Activated naive CD8-positive, alpha-beta T cell treated with anti-CD3 and anti-CD28 coated beads, Interleukin-2, amount 50 U/mL, for 24 hours (primary cell): ENCODE measurements around the gene TBL3.
A peak's percentile ranks its signal among the peaks of the same experiment; 100 is the strongest.
"Not testable (repeated sequence)": the region's sequence is repeated elsewhere in the genome, so short reads cannot be mapped to it uniquely, and the experiment has no call there.

Source experiments
- ATAC-seq: fragments of 150-1000 bp; cut with Tn5 transposase; one replicate; pipeline ENCODE4 v1.10.0; 2021
- DNase-seq: peaks from one replicate; pipeline ENCODE4 v3.0.0; 2021
- H3K27ac Mint-ChIP-seq: one replicate; pipeline ENCODE4 v1.8.0; 2021; ENCODE audit warnings: mild to moderate bottlenecking, mixed read lengths
- H3K27me3 Mint-ChIP-seq: one replicate; pipeline ENCODE4 v1.8.0; 2021; ENCODE audit warnings: mixed read lengths
- H3K36me3 Mint-ChIP-seq: one replicate; pipeline ENCODE4 v1.8.0; 2021; ENCODE audit warnings: low read depth, mixed read lengths
- H3K4me1 Mint-ChIP-seq: one replicate; pipeline ENCODE4 v1.8.0; 2021; ENCODE audit warnings: mixed read lengths
- H3K4me3 Mint-ChIP-seq: one replicate; pipeline ENCODE4 v1.8.0; 2021; ENCODE audit warnings: mild to moderate bottlenecking, moderate library complexity, mixed read lengths
- H3K9me3 Mint-ChIP-seq: one replicate; pipeline ENCODE4 v1.8.0; 2021; ENCODE audit warnings: mixed read lengths

TBL3 gene

DNA sequence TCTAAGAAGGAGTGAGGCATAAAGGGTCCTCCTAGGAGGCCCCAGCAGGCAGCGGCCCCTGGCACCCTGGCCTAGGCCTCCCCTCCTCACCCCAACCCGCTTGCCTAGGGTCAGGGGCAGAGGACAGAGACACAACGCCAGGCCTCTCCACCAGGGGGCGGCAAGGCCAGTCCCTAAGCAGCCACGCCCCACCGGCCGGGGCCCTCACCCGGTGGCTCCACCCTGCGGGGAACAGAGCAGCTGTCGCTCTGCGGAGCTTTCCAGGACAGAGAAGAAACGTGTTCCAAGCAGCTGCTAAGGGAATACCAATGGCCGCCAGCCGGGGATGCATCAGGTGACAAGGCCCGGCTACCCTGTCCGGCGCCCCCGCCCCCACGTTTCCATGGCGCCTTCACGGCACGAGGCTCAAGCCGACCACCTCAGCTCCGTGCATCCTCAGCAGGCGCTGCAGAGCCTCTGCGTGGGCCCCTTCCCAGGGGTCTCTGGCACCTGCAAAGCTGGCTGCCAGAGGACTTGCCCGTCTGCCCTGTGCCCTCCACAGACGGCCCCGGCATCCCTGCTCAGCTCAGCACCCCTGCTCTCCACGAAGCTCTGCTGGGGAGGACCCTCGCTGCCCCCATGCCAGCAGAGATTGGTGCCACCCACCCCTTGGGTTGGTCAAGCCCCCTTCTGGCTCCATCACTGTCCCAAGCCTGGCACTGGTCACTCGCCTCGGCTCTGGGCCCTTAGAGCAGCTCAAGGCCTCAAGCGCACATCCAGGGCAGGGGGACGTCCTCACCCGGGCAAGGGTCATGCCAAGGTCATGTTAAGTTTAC lies 32.2 kb downstream of the TBL3 start:
- DNase-seq (peak; percentile 91), ATAC-seq (peak; percentile 87)
- Mint-ChIP-seq H3K4me1 (peaks cover 38% of the 10 kb centered on the region), H3K9me3 (no peaks in the 10 kb centered on the region), H3K4me3 (no peak overlapping the region), H3K27me3 (no peaks in the 10 kb centered on the region), H3K27ac (no peak overlapping the region), H3K36me3 (peaks cover 25% of the 10 kb centered on the region)

DNA sequence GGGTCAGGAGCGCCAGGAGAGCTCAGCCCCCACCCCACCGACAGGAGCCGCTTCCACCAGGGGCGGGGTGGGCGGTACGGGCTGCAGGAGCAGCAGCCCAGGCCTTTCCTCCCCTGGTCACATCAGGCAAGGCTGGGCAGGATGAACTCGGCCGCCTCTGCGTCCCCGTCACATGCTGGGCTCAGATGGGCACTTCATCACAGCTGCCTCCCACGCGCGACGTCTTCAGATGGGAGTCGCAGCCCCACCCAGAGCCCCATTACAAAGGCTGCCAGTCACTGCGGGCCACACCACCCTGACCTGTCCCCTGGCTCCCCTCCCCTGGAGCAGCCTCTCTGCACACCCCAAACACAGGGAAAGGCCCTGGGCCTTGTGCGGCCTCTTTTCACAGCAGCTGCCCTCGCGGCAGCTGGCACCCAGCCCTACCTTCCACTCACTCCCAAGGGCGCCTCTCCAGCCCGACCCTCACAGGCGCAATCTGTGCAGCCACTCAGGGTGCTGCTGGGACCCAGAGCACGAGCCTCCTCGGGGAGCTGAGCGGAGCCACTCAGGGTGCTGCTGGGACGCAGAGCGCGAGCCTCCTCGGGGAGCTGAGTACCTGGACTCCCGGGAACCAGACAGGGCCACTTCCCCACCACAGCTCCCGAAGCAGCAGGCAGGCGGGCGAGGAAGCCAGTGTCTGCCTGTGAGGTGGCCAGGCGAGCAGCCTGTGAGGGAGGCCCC lies 33.1 kb downstream of the TBL3 start:
- Mint-ChIP-seq H3K36me3 (peaks cover 25% of the 10 kb centered on the region), H3K9me3 (no peaks in the 10 kb centered on the region), H3K27me3 (no peaks in the 10 kb centered on the region), H3K4me1 (peaks cover 38% of the 10 kb centered on the region), H3K27ac (no peak overlapping the region), H3K4me3 (no peak overlapping the region)
- no peak for DNase-seq
- no peak for ATAC-seq

DNA sequence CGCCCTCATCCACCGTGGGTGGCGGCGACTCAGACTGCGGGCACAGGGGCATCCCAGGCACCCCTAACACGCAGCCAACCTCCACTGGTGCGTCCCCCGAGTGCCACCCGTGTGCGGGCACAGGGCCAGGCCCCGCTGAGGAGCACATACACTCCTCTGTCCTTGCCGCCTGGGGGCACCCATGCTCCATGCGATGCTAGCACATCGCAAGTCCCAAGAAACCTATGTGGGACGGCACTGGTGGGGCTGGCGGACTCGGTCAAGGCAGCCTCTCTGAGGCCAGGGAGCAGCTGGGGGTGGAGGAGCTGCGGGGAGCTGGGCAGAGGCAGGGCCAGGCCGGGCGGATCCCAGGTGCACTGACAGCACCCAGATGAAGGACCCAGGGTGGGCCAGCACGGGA lies 33.8 kb downstream of the TBL3 start:
- H3K4me1 Mint-ChIP-seq: peaks cover 43% of the 10 kb centered on the region
- no peaks in the 10 kb centered on the region for H3K9me3 Mint-ChIP-seq
- no peak for ATAC-seq
- H3K27ac Mint-ChIP-seq: no peak overlapping the region
- no peak overlapping the region for H3K4me3 Mint-ChIP-seq
- no peaks in the 10 kb centered on the region for H3K27me3 Mint-ChIP-seq
- DNase-seq: no peak
- peaks cover 29% of the 10 kb centered on the region for H3K36me3 Mint-ChIP-seq

DNA sequence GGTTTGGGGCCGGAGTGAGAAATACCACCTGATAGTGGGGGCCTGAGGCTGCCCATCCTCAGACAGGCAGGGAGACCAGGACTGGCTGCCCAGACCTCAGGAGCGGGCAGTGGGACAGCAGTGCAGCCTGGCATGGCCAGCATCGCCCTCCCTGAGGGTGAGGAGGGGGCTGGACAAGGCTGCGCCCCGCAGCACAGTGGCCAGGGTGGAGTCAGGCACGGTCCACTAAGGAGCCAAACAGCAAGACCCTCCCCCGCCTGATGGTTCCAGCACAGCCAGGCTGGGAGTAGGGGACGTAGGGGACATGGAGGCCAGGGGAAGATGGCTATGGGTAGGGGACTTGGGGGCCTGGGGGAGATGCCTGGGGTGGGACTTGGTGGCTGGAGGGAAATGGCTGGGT lies 34.5 kb downstream of the TBL3 start:
- peaks cover 45% of the 10 kb centered on the region for H3K4me1 Mint-ChIP-seq
- peaks cover 26% of the 10 kb centered on the region for H3K36me3 Mint-ChIP-seq
- no peak for DNase-seq
- no peaks in the 10 kb centered on the region for H3K27me3 Mint-ChIP-seq
- peak overlapping the region; percentile 62 for H3K27ac Mint-ChIP-seq
- no peaks in the 10 kb centered on the region for H3K9me3 Mint-ChIP-seq
- peak overlapping the region; percentile 45 for H3K4me3 Mint-ChIP-seq
- no peak for ATAC-seq

DNA sequence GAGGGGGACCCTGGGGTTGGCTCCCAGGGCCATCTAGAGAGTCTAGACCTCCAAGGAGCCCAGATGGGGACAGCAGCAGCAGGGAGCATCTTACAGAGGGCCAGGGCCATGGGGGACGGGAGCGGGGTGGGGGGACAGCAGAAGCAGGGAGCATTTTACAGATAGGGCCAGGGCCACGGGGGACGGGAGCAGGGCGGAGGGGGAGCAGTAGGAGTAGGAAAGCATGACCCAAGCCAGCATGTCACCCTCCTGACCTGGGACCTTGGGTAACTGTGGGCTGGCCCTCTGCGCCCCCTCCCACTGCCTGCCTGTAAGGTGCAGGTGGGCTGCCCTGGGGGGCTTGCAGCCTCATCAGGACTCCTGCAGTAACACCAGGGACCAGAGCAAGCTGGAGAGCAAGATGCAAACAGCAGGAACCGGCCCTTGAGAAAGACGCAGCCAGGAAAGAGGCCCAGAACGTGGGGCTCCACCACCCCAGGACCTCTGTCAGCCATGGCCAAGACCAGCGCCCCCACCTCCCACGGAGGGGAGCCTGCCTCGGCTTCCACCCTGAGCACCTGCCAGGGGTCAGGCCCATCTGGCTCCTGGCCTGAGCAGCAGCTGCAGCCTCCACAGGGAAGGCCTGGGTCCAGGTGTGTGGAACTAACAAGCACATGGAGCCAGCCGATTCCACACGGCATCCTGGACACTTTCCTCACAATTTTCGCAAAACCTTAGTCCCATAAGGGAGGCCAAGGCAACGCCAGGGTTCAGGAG lies 35.4 kb downstream of the TBL3 start:
- Mint-ChIP-seq H3K27me3 (no peaks in the 10 kb centered on the region), H3K27ac (peak overlapping the region; percentile 82), H3K36me3 (peaks cover 24% of the 10 kb centered on the region), H3K9me3 (no peaks in the 10 kb centered on the region), H3K4me1 (peaks cover 47% of the 10 kb centered on the region), H3K4me3 (peak overlapping the region; percentile 96)
- ATAC-seq (no peak), DNase-seq (no peak)

DNA sequence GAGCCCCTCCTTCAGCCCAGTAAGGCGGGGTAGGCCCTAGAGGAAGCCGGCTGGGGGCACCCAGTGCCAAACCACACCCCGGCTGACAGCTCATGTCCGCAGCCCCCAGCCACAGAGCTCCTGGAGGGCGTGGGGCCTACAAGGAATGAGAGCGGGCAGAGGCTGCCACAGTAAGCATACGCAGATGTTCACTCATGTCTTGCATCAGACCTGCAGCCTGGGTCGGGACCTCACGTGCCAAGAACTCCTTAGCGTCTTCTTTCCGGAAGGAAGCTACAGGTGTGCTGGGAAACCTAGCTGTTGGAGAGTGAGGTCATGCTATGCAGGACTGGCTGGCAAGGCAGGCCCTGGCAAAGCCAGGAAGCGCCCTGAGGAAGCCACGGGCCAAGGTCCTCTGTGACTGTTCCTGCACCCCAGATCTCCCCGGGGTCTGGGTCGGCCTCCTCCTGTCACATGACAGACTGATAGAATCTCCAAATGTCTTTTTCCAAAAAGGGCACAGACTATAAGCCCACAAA lies 36.2 kb downstream of the TBL3 start:
- Mint-ChIP-seq H3K36me3 (peaks cover 22% of the 10 kb centered on the region), H3K4me1 (peaks cover 47% of the 10 kb centered on the region), H3K4me3 (peak overlapping the region; percentile 96), H3K9me3 (no peaks in the 10 kb centered on the region), H3K27ac (peak overlapping the region; percentile 82), H3K27me3 (no peaks in the 10 kb centered on the region)
- DNase-seq: peak; percentile 54
- no peak for ATAC-seq

DNA sequence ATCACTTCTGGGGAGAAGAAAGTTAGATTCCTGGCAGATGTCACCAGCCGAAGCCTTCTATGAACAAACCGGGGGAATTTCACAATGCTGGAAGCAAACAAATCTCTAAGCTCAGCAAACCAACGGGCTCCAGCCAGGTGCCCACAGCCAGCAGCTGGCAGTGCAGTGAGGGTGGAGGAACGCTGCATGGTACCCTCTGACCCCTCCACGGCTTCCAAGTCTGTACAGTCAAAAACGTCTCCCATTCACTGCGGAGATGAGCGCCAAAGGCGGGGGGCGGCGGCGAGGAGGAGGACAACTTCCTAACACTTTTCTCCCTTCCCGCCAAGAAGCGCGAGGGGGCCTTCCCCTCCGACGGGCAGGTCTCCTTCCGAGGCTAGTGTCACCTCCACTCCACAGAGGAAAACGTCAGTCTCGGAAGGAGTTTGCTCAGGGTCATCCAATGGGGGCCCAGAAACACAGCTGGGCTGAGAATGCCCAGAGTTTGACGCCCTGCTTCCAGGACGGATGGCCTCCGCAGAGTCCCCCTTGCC lies 36.8 kb downstream of the TBL3 start:
- Mint-ChIP-seq H3K27me3 (no peaks in the 10 kb centered on the region), H3K36me3 (peaks cover 22% of the 10 kb centered on the region), H3K27ac (peak overlapping the region; percentile 82), H3K9me3 (no peaks in the 10 kb centered on the region), H3K4me3 (peak overlapping the region; percentile 96), H3K4me1 (peaks cover 47% of the 10 kb centered on the region)
- ATAC-seq (no peak), DNase-seq (peak; percentile 65)

DNA sequence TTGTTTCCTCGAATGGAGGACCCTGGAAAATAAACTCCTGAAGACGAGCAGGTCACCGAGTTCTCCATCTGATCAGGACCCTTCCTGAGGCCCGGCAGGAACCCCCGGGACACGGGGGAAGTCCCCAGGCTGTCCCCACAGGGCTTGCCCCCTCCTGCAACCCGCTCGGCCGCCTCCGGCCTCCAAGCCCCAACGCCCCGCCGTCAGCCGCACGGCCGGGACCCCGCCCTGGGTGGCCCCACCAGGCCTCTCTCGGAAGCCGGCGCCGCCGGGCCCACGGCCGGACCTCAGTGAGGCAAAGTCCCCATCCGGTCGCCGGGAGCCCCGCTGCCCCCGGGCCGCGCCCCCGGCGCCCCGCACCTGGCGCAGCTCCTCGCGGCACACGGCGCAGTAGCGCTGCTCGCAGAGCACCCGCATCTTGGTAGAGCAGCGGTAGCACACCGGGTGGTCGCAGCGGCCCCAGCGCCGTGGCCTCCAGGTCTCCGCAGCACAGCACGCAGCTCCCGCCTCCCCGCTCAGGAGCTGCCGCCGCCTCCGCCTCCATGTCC lies 37.4 kb downstream of the TBL3 start:
- ATAC-seq: peak; percentile 12
- Mint-ChIP-seq H3K27me3 (no peaks in the 10 kb centered on the region), H3K4me1 (peaks cover 47% of the 10 kb centered on the region), H3K36me3 (peaks cover 22% of the 10 kb centered on the region), H3K27ac (peak overlapping the region; percentile 82), H3K4me3 (peak overlapping the region; percentile 96), H3K9me3 (no peaks in the 10 kb centered on the region)
- no peak for DNase-seq

DNA sequence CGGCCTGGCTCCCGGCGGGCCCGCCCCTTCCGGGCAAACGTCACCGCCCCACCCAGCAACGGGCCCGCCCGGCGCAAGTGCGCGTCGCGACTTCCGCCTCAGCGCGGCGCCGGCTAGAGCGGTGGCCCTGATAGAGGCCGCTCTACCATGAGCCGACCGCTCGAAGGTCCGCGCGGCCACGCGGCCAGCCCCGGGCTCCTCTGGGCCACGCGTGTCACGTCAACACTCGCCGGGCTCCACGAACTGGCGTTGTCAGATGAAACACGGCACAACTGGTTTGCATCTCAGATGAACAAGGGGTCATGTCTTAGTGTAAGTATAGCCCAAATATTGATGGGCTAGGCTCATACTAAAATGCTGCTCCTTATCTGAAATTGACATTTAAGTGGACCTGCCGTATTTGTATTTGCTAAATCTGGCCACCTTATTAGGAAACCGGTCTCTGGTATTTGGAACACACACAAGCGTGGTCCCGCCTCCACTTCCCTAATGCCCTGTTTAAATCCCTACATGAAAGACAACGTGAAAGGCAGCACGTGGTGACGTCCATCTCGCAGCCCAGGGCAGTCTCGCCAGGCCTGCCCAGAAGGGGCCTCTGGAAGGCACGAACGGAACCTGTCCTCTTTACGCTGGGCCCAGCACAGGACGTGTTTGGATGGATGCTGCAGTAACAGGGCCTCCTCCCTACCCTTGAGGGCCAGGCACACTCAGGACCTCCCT lies 38.1 kb downstream of the TBL3 start, which contains the start of gene ZNF598:
Gene ZNF598 (minus strand): TSS at position 31 of the 720 bp plus-strand sequence.
- H3K36me3 Mint-ChIP-seq: peaks cover 22% of the 10 kb centered on the region
- peak within 1 kb of the TSS; percentile 96 for H3K4me3 Mint-ChIP-seq

DNA sequence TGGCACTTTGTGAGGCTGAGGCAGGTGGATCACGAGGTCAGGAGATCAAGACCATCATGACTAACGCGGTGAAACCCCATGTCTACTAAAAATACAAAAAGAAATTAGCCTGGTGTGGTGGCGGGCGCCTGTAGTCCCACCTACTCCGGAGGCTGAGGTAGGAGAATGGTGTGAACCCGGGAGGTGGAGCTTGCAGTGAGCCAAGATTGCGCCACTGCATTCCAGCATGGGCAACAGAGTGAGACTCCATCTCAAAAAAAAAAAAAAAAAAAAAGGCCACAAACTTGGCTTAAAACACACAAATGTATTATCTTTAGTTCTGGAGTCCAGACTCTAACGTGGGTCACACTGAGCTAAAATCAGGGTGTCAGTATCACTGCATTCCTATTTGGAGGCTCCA lies 39.9 kb downstream of the TBL3 start:
- H3K27me3 Mint-ChIP-seq, DNase-seq, ATAC-seq, H3K27ac Mint-ChIP-seq, H3K9me3 Mint-ChIP-seq: not testable (repeated sequence)
- Mint-ChIP-seq H3K4me1 (peaks cover 29% of the 10 kb centered on the region), H3K4me3 (peak overlapping the region; percentile 29), H3K36me3 (peaks cover 19% of the 10 kb centered on the region)

More for the DNA sequence above, 38.1 kb downstream of the TBL3 start, which contains the start of gene ZNF598:
- no peaks in the 10 kb centered on the region for H3K27me3 Mint-ChIP-seq
- ATAC-seq (peak; percentile 93), DNase-seq (peak; percentile 86)
- H3K4me1 Mint-ChIP-seq: peaks cover 42% of the 10 kb centered on the region
- no peaks in the 10 kb centered on the region for H3K9me3 Mint-ChIP-seq
- H3K27ac Mint-ChIP-seq: peak within 1 kb of the TSS; percentile 97

DNA sequence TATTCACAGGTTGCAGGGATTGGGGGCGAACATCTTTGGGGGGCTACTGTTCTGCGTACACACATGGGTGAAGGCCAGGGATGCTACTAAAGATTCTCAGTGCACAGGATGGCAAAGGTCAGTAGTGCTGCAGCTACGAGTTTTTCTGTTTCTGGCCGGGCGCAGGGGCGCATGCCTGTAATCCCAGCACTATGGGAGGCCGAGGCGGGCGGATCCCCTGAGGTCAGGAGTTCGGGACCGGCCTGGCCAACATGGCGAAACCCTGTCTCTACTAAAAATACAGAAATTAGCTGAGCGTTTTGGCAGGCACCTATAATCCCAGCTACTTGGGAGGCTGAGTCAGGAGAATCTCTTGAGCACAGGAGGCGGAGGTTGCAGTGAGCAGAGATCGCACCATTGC lies 41.7 kb downstream of the TBL3 start:
- H3K36me3 Mint-ChIP-seq: peaks cover 8% of the 10 kb centered on the region
- ATAC-seq (no peak), DNase-seq (no peak)
- peaks cover 2% of the 10 kb centered on the region for H3K27me3 Mint-ChIP-seq
- H3K4me3 Mint-ChIP-seq: no peak overlapping the region
- H3K4me1 Mint-ChIP-seq: peaks cover 12% of the 10 kb centered on the region
- H3K27ac Mint-ChIP-seq: no peak overlapping the region
- no peaks in the 10 kb centered on the region for H3K9me3 Mint-ChIP-seq

DNA sequence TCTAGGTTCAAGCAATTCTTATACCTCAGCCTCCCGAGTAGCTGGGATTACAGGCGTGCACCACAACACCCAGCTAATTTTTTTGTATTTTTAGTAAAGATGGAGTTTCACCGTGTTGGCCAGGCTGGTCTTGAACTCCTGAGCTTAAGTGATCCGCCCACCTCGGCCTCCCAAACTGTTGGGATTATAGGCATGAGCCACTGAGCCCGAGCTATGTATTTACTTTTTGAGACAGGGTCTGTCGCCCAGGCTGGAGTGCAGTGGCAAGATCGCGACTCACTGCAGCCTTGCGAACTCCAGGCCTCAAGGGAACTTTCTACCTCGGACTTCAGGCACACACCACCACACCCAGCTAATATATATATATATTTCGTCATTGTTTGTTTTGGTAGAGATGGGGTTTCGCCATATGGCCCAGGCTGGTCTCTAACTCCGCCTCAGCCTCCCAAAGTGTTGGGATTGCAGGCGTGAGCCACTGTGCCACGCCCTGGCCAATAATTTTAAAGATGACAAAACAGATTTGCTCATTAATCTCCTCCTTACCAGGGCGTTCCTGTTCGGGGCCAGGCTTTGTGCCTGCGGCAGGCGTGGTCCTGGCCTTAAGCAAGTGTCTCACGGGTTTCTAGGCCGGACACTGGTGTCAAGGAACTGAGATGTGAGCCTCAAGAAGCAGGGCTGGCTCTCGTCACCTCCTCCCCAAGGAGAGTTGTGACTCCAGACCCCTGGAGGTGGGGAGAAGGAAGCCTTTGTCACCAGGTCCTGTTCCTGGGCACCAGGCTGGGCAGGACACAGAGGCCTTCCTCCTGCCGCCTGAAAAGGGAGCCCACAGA lies 43.5 kb downstream of the TBL3 start:
- no peak overlapping the region for H3K4me3 Mint-ChIP-seq
- no peak for DNase-seq
- H3K27ac Mint-ChIP-seq: no peak overlapping the region
- ATAC-seq: no peak
- peaks cover 6% of the 10 kb centered on the region for H3K4me1 Mint-ChIP-seq
- peaks cover 10% of the 10 kb centered on the region for H3K27me3 Mint-ChIP-seq
- no peaks in the 10 kb centered on the region for H3K9me3 Mint-ChIP-seq
- H3K36me3 Mint-ChIP-seq: peaks cover under 1% of the 10 kb centered on the region

DNA sequence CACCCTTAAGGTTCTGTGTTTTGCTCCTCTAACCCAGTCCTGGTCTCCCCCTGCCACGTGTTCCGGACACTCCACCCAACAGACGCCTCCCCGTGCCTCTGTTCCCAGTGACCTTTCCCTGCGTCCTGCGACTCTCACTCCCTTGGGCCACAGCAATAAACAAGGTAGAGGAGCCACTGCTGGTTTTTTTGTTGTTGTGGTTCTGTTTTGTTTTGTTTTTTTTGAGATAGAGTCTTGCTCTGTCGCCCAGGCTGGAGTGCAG lies 44.0 kb downstream of the TBL3 start:
- Mint-ChIP-seq H3K27ac (no peak overlapping the region), H3K9me3 (no peaks in the 10 kb centered on the region), H3K27me3 (peaks cover 14% of the 10 kb centered on the region), H3K4me3 (no peak overlapping the region), H3K36me3 (no peaks in the 10 kb centered on the region), H3K4me1 (peaks cover 7% of the 10 kb centered on the region)
- no peak for ATAC-seq
- DNase-seq: no peak
